ENCODE results near the gene RAB32.
"Not testable (repeated sequence)": the region's sequence is repeated elsewhere in the genome, so short reads cannot be mapped to it uniquely, and the experiment has no call there.

RAB32 gene

DNA sequence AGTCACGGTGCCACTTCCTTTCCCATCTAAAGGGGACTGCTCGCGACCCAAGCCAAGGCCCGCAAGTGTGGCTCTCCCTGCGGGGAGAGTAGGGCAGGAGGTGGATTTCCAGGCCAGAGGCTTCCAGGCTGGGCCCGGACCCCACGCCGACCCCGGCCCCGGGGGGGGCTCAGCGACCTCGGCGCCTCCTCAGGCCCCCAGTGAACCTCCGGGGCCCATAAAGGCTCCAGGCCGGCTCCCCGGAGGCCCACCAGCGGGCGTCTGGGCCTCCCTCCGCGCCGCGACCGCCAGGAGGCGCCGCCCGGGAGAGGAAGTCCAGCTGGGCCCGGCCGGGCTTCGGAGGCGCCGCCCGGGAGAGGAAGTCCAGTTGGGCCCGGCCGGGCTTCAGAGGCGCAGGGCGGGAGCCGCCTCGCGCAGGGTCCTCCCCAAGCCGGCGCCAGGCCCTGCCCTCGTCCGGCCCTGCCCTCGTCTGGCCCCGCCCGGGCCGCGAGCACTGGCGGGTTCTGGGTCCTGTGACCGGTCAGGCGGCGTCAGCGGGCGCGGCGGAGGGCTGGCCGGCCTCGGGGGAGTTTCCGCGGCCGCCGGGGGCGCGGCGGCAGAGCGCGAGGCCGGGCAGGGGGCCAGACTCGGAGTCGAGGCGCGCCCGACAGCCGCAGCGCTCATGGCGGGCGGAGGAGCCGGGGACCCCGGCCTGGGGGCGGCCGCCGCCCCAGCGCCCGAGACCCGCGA lies at the start of gene RAB32:
TSS of gene RAB32 (plus strand) at position 623 of the 729 bp plus-strand sequence. CDS start at position 662, 39 bp downstream.
- DNase-seq, result peak; percentile 7 to 16

DNA sequence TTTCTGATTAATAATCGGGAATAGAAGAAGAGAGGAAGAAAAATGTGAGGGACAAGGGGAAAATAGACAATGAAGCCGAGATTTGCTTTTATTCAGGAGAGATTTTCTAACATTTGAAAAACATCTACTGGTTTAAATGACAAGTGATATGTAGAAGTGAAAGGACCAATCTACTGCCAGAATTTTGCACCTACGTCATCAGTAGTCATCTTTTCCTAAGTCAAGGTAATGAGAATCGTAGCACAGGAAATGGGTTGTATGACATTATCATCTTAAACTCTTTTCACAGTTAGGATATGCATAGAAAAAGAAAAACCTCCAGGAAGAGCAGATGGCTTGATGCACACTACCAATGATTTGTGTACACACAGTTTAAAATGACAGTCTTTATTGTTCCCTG lies 45.3 kb upstream of the RAB32 start:
- DNase-seq, result no peak

DNA sequence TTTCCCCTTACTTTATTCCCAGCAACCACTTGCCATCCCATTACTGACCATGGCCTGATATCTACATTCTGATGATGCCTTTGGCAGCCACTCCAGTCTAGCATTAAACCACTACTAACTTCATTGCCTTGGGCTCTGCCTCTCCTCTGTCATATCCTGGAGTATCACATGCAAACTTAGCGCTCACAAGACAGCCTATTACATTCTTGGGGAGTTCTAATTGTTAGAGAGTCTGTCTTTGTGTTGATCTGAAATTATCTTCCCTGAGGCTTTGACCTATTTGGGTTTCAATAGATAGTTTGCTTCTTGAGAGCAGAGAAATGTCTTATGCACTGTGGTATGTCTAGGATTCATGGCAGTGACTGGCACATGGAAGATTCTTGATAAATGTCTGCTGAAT lies 40.5 kb upstream of the RAB32 start:
- no peak for DNase-seq

DNA sequence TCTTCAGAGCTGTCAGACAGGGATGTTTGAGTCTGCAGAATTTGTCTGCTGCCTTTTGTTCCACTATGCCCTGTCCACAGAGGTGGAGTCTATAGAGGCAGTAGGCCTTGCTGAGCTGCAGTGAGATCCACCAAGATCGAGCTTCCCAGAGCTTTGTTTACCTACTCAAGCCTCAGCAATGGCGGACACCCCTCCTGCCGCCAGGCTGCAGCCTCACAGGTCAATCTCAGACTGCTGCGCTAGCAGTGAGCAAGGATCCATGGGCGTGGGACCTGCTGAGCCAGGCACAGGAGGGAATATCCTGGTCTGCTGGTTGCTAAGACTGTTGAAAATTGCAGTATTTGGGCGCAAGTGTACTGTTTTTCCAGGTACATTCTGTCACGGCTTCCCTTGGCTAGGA lies 28.4 kb upstream of the RAB32 start:
- DNase-seq, result no peak

DNA sequence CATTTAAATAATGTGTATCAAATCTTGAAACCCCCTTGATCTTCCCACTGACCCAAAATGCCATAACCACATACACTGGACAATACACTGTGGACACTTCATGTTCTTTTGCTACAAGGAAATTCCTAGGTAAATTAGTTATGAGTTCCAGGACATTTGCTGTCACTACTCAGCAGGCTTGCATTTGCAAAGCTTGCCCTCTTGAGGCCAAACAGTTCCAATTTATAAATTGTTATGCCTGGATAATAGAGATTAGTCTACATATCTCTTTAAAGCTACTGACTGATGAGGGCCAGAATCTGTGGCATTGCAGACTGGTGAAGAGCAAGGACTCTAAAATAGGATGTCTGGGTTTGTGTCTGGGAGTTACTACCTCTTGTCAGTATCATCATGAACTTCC lies 17.4 kb upstream of the RAB32 start:
- DNase-seq, result no peak

DNA sequence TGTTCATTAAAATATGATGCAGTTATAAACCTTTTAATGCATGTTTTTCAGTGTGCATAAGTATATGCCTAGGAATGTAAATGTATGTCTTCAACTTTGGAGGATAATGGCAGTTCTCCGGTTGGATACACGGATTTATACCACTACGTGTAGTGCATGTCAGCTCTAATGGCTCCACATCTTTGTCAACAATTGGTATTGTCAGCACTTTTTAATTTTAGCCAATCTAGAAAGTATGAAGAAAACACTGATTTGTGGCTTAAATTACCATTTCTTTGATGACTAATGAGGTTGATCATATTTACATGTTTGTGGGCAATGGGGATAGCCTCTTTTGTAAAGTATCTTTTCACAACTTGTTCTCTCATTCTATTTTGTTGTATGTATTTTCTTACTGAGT lies 10.9 kb upstream of the RAB32 start:
- DNase-seq, result no peak

DNA sequence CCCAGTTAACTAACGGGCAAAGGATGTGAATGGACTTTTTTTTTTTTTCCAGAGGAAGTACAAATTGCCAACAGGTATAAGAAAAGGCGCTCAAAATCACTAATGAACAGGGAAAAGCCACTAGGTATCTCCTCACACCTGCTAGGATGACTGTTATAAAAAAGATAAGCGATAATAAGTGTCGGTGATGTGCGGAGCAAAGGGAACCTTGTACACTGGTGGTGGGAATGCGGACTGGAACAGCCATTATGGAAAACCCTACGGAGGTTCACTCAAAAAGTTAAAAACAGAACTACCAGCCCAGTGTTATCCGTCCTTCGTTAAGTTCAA lies 787 bp upstream of the RAB32 start:
- DNase-seq, result no peak

DNA sequence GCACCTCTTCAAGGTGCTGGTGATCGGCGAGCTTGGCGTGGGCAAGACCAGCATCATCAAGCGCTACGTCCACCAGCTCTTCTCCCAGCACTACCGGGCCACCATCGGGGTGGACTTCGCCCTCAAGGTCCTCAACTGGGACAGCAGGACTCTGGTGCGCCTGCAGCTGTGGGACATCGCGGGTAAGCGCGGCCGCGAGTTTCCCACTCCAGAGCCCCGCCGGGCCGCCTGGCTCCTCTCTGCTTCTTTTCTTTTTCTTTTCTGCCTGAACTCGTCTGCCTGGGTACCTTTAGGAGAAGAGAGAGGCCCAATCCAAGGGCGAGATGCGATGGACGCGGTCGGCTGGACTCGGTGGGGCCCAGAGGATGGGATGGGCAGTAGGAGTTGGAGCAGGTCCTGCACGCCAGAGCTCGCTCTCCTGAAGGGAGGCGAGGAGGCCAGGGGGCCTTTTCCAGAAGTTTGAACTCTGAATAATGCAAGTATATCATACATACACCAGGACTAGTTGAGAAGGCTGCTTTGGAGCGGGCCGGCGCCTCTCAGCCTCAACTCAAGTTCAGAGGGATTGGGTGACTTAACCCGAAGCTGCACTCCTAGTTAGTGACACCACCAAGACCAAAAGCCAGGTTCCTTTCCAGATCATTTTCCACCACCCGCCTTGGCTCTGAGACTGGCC lies 445 bp downstream of the RAB32 start:
- peak in 1 of 2 experiments; percentile 4 for DNase-seq

DNA sequence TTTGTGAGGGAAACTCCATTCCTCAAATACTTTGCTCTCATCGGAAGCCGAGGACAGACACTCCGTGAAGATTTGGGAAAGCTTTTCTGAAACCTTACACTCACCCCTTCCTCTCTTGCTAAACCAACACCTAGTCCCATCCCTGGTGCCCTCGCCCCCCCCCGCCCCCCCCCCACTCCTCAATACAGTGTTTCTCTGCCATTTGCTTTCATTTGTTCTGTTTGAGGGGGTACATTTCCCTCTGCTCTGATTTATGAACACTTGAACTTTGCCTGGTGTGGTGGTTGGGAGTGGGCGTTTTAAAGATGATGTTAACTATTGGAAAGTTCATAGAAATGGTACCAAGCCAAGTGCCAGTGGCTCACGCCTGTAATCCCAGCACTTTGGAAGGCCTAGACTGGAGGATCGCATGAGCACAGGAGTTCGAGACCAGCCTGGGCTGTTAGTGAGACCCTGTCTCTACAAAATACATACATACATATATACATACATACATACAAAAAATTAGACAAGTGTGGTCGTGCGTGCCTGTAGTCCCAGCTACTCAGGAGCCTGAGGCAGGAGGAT lies 1.1 kb downstream of the RAB32 start:
- no peak for DNase-seq

DNA sequence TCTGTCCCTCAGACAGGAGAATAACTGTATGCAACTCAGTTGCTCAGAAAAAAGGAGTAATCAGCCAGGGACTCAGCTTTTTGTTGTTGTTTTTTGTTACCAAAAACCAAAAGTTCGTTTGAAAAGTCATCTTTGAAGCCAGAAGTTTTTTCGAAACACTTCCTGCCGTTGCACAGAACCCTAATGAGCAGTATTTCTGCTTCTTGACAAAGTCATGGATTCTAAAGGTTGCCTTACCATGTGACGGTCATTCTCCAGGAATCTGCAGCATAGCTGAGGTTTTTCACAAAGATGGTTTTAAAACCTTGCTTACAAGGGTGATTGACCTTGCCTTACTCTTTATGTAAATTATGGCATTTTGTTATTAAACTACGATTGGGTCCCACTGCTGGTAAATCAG lies 1.9 kb downstream of the RAB32 start:
- DNase-seq, result no peak

DNA sequence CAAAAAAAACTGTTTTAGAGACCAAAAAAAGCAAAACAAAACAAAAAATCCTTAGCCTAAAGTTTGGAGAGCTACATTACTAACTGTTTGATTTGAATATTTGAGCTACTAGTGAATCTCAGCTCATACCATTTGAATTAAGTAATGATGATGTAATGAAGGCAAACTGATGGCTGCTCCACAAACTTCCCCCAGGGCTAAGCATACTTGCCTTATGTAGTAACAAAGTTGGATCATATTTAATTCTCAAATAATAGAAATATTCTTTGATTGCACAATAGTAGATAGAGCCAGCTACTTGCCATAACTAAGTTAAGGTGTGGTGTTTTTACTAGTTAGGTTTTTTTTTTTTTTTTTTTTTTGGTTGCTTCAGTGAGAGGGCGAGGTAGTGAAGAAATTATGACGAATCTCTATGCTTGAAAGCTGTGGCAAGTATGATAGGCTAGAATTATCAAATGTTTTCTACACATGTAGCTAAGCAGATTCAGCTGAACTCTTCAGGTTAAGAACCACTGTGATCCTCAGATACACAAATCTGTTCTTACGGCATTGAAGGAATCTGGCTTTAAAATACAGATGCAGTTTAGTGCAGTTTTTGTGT lies 2.9 kb downstream of the RAB32 start:
- DNase-seq, result no peak

DNA sequence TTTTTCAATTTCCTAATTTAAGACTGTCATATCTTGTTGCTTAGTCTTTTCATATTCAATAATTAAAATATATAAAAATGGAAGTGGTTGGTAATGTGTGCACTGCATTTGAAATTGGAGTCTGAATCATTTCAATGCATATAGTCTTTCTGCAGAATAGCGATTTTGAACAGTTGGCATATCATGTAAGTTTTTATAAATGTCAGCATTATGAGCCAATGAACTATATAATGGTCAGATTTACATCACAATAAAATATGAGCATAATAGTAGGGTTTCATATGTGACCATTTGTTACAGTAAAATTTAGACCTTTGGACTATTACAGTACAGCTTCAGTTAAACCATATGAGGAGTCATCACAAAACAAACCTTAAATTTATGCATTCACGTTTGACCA lies 4.3 kb downstream of the RAB32 start:
- no peak for DNase-seq

DNA sequence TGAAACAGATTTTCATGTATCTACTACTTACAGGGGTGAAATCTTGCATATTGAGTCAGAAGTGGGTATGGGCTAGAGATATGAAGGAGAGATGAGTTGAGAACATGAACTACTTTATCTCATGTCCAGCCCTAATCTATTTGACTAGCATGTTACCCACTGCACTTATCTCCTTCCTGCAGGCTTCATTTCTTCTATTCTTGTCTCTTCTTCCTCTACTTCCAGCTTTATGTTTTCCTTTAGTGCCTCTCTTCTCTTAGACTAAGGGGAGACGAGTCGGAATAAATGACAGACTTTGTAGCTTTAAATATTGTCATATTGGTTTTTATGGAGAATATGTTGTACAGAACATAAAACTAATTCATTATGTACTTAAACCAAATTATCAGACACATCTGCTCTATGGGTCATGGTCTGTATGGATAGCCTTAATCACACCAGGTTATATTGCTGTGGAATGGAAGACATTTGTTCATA lies 5.3 kb downstream of the RAB32 start:
- no peak for DNase-seq

DNA sequence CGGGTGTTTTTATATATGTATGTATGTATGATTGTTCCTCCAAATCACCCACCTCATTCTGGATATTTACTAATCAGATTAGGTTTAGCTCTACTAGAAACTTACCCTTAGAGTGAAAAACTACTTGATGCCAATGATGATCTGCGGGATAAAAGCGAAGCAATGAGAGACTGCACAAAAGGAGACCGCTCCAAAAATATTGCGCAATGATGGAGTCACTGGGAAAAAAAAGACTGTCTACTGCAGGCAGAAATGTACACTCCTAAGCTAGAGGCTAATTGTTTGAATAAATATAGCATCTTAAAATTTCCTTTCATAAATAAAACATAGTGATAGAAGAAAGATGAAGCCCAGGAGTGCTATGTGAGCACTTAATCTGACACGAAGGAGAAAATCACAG lies 7.3 kb downstream of the RAB32 start:
- DNase-seq, result no peak

DNA sequence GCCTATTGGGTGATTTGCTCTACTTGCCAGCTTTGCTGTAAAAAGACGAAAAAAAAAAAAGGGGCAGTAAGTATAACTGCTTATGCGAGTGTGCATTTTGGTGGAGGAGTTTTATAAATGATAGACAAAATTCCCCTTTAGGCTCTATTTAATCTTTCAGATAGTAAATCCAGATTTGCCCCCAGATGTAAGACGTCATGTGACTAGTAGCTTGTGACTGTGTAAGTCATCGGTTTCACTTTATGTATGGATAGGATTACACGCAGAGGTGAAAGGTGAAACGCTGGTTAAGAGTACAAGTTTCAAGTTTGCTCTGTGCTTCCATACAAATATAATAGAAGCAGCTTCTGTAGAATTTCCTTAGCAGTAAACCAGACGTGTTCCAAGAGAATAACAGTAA lies 7.9 kb downstream of the RAB32 start:
- no peak for DNase-seq

DNA sequence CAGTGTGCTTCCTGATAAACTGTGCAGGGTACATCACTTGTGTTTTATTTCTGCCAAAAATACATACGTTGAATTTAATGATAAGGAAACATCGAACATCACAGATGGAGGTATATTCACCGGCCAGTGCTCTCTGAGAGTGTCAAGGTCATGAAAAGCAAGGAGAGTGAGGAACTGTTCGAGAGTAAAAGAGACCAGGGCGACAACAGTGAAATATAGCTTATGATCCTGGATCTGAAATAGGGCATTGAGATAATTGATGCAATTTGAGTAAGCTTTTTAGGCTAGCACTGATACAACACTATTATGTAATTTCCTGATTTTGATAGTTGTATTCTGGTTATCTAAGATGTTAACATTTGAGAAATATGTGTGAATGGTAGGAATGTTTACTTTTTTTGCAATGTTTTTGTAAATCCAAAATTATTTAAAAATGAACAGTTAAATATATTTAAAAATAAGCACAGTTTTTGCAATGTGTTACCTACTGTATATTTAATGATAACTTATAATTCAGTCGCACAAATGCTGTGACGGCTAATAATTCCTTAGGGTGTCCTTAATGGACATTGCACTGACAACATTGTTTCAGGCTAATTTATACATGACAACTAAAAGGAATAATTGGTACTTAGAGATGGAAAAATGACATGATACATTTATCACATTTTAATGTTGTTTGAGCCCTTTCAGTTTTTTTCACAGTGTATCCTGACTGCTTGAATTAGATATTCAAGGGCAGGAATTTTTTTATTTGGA lies 9.9 kb downstream of the RAB32 start:
- no peak for DNase-seq

DNA sequence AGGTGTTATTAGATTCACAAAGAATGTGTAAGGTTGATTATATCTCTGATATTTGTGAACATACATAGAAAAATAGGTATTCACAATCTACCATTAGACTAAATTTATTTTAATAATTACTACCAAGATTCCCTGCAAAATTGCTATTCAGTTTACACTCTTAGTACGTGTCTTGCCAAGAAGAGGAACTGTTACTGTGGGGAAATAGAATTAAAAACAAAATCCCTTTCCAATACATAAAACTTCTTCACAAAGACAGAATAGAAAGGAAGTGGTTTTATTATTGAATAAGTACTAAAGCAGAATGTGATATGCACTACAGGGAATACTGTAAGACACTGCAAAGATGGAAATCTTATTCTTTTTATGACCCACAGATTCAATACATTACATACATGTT lies 17.0 kb downstream of the RAB32 start:
- DNase-seq, result no peak

DNA sequence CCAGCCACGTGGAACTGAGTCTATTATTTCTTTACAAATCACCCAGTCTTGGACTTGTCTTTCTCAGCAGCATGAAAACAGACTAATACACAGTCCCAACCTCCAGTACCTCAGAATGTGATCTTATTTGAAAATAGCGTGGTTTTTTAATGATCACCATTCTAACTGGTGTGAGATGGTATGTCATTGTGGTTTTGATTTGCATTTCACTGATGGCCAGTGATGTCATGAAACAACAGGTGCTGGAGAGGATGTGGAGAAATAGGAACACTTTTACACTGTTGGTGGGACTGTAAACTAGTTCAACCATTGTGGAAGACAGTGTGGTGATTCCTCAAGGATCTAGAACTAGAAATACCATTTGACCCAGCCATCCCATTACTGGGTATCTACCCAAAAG lies 23.0 kb downstream of the RAB32 start:
- not testable (repeated sequence) for DNase-seq

DNA sequence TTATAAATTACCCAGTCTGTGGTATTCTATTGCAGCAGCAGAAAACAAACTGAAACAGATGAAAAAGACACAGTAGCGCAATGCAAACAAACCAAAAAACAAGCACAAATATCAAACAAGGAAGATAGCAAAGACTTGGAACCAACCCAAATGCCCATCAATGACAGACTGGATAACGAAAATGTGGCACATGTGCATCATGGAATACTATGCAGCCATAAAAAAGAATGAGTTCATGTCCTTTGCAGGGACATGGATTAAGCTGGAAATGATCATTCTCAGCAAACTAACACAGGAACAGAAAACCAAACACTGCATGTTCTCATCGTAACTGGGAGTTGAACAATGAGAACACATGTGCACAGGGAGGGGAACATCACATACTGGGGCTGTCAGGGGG lies 25.0 kb downstream of the RAB32 start:
- not testable (repeated sequence) for DNase-seq

DNA sequence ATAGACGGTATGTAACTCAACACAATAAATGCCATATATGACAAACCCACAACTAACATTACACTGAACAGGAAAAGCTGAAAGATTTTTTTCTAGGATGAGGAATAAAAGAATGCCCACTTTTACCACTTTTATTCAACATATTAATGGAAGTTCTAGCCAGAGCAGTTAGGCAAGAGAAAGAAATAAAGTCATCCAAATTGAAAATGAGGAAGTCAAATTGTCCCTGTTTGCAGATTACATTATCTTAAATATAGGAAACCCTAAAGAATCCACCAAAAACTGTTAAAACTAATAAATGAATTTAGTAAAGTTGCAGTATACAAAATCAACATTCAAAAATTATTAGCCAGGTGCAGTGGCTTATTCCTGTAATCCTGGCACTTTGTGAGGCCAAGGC lies 30.6 kb downstream of the RAB32 start:
- DNase-seq, result no peak

DNA sequence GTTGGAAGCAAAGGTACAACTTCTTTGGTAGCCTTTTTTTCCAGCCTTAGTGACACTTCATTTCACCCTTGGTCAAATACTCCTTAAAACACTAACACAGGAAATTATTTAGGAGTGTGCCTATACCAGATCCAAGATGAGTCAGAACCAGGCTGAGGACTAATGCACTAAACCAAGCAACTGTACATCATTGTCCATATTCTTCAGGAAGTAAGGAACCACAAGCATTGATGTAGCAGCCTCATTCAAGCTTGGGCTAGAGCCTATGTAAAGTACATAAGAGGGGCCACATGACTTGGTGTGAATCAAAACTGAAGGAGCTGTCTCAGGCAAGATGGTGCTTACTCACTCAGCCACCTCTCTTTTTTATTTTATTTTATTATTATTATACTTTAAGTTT lies 34.4 kb downstream of the RAB32 start:
- no peak for DNase-seq

DNA sequence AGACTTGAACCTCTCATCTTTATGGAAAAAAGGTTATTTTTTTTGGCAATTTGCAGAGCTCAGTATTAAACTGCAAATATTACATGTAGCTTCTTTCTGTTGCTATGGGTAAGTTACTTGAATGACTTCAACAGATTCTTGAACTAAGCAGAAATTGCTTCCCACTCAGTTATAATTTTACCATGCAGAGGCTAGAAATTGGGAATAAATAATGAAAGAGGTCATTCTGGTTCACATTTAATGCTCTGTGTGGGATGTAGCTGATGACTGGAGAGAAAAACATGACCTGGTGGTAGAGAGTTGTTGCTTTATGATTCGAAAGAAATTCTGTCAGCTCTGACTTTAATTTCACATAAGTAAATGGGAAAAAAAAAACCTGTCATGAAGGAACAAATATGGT lies 38.3 kb downstream of the RAB32 start:
- DNase-seq, result no peak

DNA sequence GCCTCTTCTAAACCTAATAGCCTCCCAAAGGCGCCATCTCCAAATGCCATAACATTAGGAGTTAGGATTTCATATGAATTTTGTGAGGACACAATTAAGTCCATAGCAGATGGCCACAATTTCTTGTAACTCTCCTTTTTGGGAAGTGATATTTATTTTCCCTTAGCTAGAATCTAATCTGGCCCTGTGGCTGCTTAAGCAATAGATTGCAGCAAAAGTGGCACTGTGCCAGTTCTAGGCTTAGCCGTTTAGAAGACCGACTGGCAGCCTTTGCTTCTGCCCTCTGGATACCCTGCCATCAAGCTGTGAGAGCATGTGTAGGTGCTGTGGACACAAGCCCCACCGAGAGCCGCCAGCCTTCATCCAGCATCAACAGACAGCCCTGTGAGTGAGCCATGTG lies 39.2 kb downstream of the RAB32 start:
- no peak for DNase-seq
